ENCODE results near the gene GMPR2.

DNA sequence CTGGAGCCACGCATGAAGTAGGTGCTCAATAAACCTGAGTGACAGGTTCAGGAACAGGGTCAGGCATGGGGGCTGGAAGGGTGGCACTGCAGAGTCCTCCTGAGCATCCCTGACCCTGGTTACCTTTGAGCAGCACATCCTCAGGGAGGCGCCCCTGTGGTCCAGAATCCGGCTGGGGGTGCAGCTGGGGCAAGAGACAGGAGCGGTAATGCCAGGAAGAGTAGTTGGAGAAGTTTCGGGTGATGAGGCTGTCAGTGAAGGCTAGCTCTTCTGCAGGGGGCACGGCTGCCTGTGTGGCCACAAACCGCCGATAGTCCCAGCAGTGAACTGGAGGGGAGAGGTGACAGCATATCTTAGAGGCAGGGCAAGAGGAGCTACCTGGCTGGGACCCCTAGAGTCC lies 36.6 kb downstream of the GMPR2 start:
- TF ChIP-seq, protein P1, sequence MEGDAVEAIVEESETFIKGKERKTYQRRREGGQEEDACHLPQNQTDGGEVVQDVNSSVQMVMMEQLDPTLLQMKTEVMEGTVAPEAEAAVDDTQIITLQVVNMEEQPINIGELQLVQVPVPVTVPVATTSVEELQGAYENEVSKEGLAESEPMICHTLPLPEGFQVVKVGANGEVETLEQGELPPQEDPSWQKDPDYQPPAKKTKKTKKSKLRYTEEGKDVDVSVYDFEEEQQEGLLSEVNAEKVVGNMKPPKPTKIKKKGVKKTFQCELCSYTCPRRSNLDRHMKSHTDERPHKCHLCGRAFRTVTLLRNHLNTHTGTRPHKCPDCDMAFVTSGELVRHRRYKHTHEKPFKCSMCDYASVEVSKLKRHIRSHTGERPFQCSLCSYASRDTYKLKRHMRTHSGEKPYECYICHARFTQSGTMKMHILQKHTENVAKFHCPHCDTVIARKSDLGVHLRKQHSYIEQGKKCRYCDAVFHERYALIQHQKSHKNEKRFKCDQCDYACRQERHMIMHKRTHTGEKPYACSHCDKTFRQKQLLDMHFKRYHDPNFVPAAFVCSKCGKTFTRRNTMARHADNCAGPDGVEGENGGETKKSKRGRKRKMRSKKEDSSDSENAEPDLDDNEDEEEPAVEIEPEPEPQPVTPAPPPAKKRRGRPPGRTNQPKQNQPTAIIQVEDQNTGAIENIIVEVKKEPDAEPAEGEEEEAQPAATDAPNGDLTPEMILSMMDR (IDR thresholded peaks at IDR 0.05; ENCODE audit: low read length) = no peak
- no peak for TF ChIP-seq EZH2 (IDR thresholded peaks at IDR 0.05; ENCODE audit: borderline replicate concordance, low read length)

All from OCI-LY1 (cell line).